Mucosa of gallbladder (tissue), 1 donor: ENCODE data around the gene THAP4. TPM values are rescaled to one million over a fixed set of nuclear protein-coding genes. Genes with fewer than 3 reads are reported as not detected.

ENCODE experiments used
- DNase-seq: peaks from one replicate; pipeline ENCODE4 v3.0.0-alpha.2; 2020; ENCODE audit warnings: low spot score
- total RNA-seq: library from RNA; stranded (reverse); gene quantifications from one replicate; pipeline ENCODE4 v1.2.1, GENCODE V29; 2021
- donor health status: DM: no; HTN: no; CAD: no.

The THAP4 gene
- total RNA-seq, 1 donor from 2014 or later: 53.8 TPM

GRCh38 chr2:241564596-241565410 is 72.2 kb downstream of the THAP4 start:
- DNase-seq: no peak

GRCh38 chr2:241563981-241564595 is 72.9 kb downstream of the THAP4 start:
- DNase-seq: no peak

DNA sequence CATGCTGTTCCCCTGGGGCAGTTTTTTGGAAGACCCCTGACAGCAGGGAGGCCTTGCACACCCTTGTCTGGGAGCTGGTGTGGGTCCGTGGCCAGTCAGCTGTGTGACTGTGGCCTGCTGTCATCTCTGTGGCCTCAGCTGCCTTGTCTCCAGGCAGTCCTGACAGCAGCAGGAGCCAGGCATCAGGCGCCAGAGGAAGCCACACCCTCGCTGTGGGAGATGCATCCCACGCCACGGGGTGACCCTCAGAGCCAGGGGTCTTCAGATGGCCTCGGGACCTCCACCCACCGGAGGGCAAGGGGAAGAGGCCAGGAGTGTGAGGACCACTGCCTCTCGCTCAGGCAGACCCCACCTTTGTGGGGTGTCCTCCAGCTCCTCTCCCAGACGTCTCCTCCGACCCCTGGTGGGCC is 73.4 kb downstream of the THAP4 start:
- DNase-seq: no peak

DNA sequence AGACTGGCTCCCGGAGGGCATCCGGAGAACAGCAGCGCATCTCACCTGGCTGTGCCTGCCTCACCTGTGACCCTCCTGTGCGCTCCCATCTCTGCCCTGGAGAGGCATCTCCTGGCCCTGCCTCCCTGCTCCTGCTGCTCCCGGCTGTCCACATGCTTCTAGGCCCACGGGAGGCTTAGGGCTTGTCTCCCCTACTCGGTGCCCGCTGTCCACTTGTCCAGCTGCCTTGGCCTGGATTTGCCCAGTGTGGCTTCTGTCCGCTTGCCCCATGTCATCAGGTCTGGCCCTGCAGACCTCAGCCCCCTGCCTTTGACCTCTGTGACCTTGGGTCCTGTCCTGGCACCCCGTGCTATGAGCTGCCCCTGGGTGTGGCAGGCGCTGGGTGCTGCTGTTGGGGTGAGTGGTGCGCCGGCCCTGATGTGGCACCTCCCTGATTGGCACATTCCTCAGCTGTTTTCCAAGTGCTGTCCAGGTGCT is 73.9 kb downstream of the THAP4 start:
- DNase-seq: no peak

GRCh38 chr2:241562269-241562891 is 74.6 kb downstream of the THAP4 start:
- DNase-seq: no peak

- DNase-seq: peak; percentile 75
These were observed 75.1 kb downstream of the THAP4 start for GRCh38 chr2:241561832-241562231.

- DNase-seq: peak; percentile 48
These were observed 76.0 kb downstream of the THAP4 start for GRCh38 chr2:241560883-241561474.

DNA sequence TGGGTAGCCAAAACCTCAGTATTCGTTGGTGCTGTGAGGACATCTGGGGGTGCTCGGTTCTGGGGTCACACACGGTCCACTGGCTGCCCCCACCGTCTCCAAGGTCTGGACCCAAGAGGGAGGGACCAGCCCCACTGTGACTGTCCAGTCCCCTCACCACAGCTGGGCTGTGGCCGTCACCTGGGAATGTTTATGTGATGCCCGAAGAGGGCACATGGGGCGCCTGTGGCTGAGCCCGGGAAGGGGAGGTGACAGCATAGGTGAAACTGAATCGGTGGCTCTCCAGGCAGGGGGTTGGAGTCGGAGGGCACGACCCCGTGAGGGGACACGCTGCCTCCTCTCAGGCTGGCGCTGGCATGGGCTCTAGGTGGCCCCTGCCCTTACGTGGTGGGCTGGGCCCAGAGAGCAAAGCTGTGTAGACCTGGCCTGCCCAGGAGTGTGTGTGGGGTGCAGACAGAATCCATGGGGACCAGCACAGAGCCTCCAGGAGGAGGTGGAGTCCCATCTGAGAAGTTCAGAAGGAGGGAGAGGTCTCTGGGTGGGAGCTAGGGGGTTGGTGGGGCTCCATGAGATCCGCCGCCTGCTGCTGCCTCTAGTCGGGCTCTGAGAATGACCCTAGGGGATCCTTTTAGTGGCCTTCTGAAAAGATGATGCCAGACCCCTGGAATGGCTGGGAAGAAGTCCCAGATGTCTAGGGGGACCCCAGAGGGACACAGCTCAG is 76.6 kb downstream of the THAP4 start:
- no peak for DNase-seq

GRCh38 chr2:241559323-241560161 is 77.4 kb downstream of the THAP4 start:
- peak; percentile 37 for DNase-seq

GRCh38 chr2:241558532-241559322 is 78.2 kb downstream of the THAP4 start, which contains the start of gene BOK:
BOK (plus strand) TSS chr2:241558745; CDS start chr2:241559484, 739 bp downstream.
- peak; percentile 54 for DNase-seq

- no peak for DNase-seq
These were observed 80.2 kb downstream of the THAP4 start for GRCh38 chr2:241556746-241557145.

DNA sequence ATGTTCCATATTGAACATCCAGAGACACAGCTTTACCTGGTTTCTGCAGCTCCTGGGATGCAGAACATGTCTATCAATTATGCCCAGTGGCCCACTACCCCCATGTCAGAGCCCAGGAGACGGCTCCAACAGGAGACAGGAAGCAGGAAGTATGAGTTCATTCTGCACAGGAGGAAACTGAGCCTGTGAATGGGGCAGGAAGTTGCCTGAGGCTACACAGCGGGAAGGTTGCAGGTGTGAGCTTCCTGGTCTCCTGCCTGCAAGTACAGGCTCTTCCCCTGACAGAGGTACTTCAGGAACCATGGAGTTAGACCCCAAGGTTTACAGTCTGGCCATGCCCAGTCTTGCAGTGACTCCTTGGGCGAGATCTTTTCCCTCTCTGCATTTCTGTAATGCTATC is 81.2 kb downstream of the THAP4 start:
- no peak for DNase-seq

DNA sequence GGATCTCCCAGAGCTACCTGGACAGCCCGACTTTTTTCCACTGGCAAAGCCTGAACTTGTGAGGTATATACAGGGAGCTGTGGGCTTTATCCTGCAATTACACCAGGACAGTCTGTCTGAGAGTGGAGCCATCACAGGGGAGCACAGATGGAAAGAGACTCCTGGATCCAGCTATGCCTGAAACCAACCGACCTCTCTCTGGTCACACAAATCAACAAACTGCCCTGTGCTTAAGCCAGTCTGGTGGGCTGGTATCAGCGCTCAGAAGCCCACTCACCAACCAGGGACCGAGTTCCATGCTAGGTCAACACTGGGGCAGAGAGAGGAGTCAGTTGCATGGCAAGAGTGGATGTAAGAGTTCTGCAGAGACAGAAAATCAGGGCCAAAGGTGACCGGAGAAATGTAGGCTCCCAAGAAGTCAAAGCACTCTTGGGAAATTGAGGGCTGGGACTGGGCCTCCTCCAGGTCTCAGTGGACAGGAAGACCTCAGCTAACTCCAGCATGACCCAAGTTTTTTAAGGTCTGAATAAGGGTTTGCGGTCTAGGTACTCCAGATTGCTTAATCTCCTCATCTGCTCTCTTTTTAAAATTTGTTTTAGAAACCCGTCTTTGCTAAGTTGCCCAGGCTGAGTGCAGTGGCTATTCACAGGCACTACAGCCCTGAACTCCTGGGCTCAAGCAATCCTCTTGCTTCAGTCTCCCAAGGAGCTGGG is 82.2 kb downstream of the THAP4 start:
- no peak for DNase-seq

GRCh38 chr2:241553981-241554380 is 83.0 kb downstream of the THAP4 start:
- no peak for DNase-seq

DNA sequence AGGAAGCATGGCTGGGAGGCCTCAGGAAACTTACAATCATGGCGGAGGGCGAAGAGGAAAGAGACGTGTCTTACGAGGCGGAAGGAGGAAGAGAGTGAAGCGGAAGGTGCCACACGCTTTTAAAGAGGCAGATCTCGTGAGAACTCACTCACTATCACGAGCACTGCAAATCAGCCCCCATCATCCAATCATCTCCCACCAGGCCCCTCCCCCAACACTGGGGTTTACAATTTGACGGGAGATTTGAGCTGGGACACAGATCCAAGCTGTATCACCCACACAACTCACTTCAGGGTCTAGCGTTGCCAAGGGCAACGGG is 83.5 kb downstream of the THAP4 start:
- DNase-seq: no peak

DNA sequence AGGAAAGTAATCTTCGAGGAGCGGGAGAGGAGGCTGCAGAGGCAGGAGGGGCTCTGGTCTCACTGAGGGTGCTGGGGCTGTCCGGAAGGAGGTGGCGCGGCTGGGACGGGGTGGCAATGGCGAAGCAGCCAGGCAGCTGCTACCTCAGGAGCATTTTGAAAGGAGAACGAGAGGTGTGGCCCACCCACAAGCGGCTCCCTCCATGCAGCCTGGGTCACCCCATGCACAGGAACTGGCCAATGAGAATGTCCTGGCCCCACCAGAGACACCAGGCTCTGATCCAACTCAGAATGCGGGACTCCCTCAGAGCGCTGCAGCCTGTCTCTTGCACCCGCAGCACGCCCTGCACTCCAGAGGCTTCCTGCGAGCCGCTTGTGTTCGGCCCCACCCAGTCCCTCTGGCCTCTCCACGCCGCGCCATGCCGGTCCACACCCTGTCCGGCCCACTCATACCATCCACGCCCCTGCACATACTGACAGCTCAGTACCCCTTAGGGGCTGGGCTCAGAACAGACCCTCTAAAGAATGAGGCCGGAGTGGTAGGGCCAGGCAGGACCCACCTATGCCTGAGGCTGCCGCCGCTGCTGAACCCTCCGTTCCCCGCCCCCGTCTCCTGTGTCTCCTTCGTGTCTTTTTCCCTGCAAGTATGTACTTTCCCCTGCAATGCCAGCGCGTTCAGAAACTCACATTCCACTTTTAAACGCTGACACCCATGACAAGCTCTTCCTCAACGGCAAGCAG is 84.8 kb downstream of the THAP4 start:
- DNase-seq: no peak

- DNase-seq: no peak
These were observed 85.4 kb downstream of the THAP4 start for GRCh38 chr2:241551599-241551997.
